Aorta (tissue), 5 donors: ENCODE results near the gene RNF146. TPM values are rescaled to one million over a fixed set of nuclear protein-coding genes. Genes with fewer than 3 reads are reported as not detected.
"Not testable (repeated sequence)": the region's sequence is repeated elsewhere in the genome, so short reads cannot be mapped to it uniquely, and the experiment has no call there.

Experiments used
- ATAC-seq: fragments of 200-7000 bp; cut with Tn5 transposase; one replicate; pipeline ENCODE4 v1.9.1; 2022; ENCODE audit warnings: moderate library complexity; ENCODE audit not compliant: low FRiP score
- DNase-seq, 2 donors: peaks; one replicate each; pipeline ENCODE4 v3.0.0-alpha.2; 2020
- H3K27ac ChIP-seq, 2 donors: one replicate each; pipeline ENCODE4 v1.5.1; 2013; ENCODE audit warnings: low read length in 2 of 2, mild to moderate bottlenecking in 2 of 2, moderate library complexity in 2 of 2, control low read depth in 1 of 2, inconsistent platforms in 1 of 2, low read depth in 1 of 2
- H3K27me3 ChIP-seq, 2 donors: one replicate each; pipeline ENCODE4 v1.6.1; 2013; ENCODE audit warnings: control low read depth in 1 of 2, low read length in 1 of 2, mild to moderate bottlenecking in 1 of 2, moderate library complexity in 1 of 2; ENCODE audit not compliant: insufficient read depth in 2 of 2, control insufficient read depth in 1 of 2
- H3K36me3 ChIP-seq, 2 donors: one replicate each; pipeline ENCODE4 v1.6.1; 2013; ENCODE audit warnings: control low read depth in 1 of 2, low read length in 1 of 2, mild to moderate bottlenecking in 1 of 2; ENCODE audit not compliant: insufficient read depth in 2 of 2, control insufficient read depth in 1 of 2
- H3K4me1 ChIP-seq, 2 donors: one replicate each; pipeline ENCODE4 v1.6.1; 2013; ENCODE audit warnings: low read length in 2 of 2, control low read depth in 1 of 2, mild to moderate bottlenecking in 1 of 2, moderate library complexity in 1 of 2; ENCODE audit not compliant: insufficient read depth in 2 of 2, control insufficient read depth in 1 of 2
- H3K4me3 ChIP-seq, 2 donors: one replicate each; pipeline ENCODE4 v1.5.1; 2013; ENCODE audit warnings: low read length in 2 of 2, control low read depth in 1 of 2, mild to moderate bottlenecking in 1 of 2
- H3K9me3 ChIP-seq: one replicate; pipeline ENCODE4 v1.6.1; 2013; ENCODE audit warnings: mild to moderate bottlenecking, low read length; ENCODE audit not compliant: control insufficient read depth
- WGBS, 2 donors: extraction: QIAGEN DNeasy Blood & Tissue Kit; methylation state at CpG; one replicate each; pipeline ENCODE4 v1.1.7; 2013; 5-methylcytosine and 5-hydroxymethylcytosine counted together
- intact Hi-C, 2 donors: fragments of 100-400 bp; cut with DNase I; formaldehyde crosslinking; loops; one replicate each; pipeline versions ENCODE4 v1.14.2 to v1.15.0; 2022
- polyA plus RNA-seq, 2 donors: library from polyadenylated mRNA; stranded (reverse); fragments of 200-250 nt; gene quantifications; one replicate each; pipeline ENCODE4 v1.2.3, GENCODE V29; 2013
- total RNA-seq, 2 donors: library from RNA; stranded (reverse); fragmentation: NEBNext Ultra II Directional; extraction: Animal tissue kit (Norgen Biotek cat#: 25700); gene quantifications; one replicate each; pipeline ENCODE4 v1.2.1, GENCODE V29; 2021
- donor health status: healthy with polysubstance abuse.
- donor health status: Bipolar disorder and iron deficiency.
- donor health status: DM: no; HTN: no; CAD: no.
- donor health status: DM: no; HTN: no; CAD: no.
- donor health status: DM: yes; HTN: yes; CAD: no.

Gene RNF146
- total and polyA plus RNA-seq, 4 donors: 60.3 to 65.2 (median 62.3) TPM

GRCh38 chr6:127317388-127318128 is 50.9 kb downstream of the RNF146 start:
- intact Hi-C loops: no loop called here
- Histone ChIP-seq H3K36me3 (no peaks in the 10 kb centered on the region), H3K9me3 (no peaks in the 10 kb centered on the region), H3K27ac (no peak overlapping the region), H3K4me1 (no peaks in the 10 kb centered on the region), H3K27me3 (no peaks in the 10 kb centered on the region), H3K4me3 (no peak overlapping the region)
- WGBS, 2 donors: 78 to 79% methylated on average over 6 of the region's 6 CpGs
- DNase-seq (no peak), ATAC-seq (no peak)

DNA sequence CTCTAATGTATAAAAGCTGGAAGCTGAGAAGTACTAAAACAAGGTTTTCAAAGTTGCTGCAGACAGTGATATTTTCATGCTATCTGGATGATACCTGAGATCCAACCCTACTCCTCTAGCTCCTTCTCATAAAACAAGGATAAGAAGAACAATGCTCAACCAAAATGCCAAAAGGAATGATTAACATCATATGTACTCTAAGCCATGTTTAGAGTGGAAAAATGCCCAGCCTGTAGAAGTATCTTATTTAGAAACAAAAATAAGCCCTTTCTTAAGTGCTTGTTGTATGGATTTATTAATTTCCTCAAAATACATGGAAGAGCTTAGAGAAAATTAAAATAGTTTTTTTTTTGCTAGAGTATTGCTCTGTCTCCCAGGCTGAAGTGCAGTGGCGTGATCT is 53.0 kb downstream of the RNF146 start:
- WGBS, 2 donors: 91 to 100% methylated on average over 1 of the region's 1 CpG
- no peaks in the 10 kb centered on the region for H3K9me3 ChIP-seq
- ATAC-seq: no peak

DNA sequence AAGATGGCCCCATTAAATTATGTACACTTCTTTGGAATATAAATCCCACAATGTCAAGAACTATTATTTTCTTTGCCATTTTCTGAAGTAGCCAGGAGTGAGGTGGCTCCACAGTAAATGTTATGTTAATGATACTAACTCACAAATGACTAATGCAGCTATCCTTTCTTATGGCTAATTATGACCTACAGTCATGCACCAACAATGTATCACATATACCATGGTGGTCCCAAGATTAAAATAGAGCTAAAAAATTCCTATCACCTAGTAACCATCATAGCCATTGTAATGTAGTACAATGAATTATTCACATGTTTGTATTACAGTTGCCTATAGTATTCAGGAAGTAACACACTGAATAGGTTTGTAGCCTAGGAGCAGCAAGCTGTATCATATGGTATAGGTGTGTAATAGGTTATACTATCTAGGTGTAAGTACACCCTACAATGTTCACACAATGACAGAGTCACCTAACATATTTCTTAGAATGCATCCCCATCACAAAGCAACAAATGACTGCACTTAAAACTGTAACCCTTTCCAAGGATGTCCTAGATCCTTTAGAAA is 61.5 kb downstream of the RNF146 start:
- Histone ChIP-seq H3K36me3 (peaks cover 3 to 4% of the 10 kb centered on the region in 2 donors), H3K4me3 (no peak overlapping the region), H3K4me1 (no peaks in the 10 kb centered on the region), H3K27ac (no peak overlapping the region), H3K9me3 (no peaks in the 10 kb centered on the region), H3K27me3 (no peaks in the 10 kb centered on the region)
- ATAC-seq (no peak), DNase-seq (no peak)
- intact Hi-C loops: no loop called here

More for the DNA sequence above, 53.0 kb downstream of the RNF146 start:
- Histone ChIP-seq H3K4me3 (no peak overlapping the region), H3K4me1 (no peaks in the 10 kb centered on the region), H3K27ac (no peak overlapping the region), H3K27me3 (no peaks in the 10 kb centered on the region), H3K36me3 (no peaks in the 10 kb centered on the region)
- no peak for DNase-seq
- intact Hi-C loops: no loop called here

- DNase-seq, H3K4me1 ChIP-seq, H3K4me3 ChIP-seq, H3K36me3 ChIP-seq, ATAC-seq, intact Hi-C loops, H3K27me3 ChIP-seq, H3K27ac ChIP-seq, H3K9me3 ChIP-seq: not testable (repeated sequence)
- WGBS, 2 donors: 65 to 81% methylated on average over 3 of the region's 3 CpGs
Observed at GRCh38 chr6:127331256-127331655, 64.6 kb downstream of the RNF146 start.

DNA sequence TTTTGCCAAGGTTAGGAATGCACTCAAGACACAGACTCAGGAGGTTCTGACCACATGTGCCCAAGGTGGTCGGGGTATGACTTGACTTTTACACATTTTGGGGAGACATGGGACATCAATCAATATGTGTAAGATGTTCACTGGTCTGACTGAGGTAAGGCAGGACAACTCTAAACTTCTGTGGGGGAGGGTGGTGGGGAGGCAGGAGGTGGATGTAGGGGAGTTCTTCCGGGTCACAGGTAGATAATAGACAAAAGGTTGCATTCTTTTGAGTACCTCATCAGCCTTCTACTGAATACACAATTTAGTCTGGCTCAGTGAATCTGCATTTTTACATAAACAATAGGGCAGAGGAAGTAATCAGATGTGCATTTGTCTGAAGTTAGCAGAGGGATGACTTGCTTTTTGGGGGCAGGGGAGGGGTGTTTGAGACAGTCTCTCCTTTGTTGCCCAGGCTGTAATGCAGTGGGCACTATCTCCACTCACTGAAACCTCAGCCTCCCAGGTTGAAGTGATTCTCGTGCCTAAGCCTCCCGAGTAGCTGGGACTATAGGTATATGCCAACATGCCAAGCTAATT is 65.8 kb downstream of the RNF146 start:
- Histone ChIP-seq H3K4me1 (no peaks in the 10 kb centered on the region), H3K27me3 (no peaks in the 10 kb centered on the region), H3K4me3 (no peak overlapping the region), H3K9me3 (no peaks in the 10 kb centered on the region), H3K36me3 (no peaks in the 10 kb centered on the region), H3K27ac (no peak overlapping the region)
- WGBS, 2 donors: 64 to 66% methylated on average over 4 of the region's 4 CpGs
- DNase-seq (no peak), ATAC-seq (no peak)
- intact Hi-C loops: no loop called here

Other genes with a start within 250 kb of the RNF146 start
- 10 to 100 TPM in 1 of 2 donors, 1 to 10 TPM in 1; 5.2 to 12.5 TPM for gene RSPO3, start 148.2 kb upstream of the RNF146 start, total RNA-seq
- gene RSPO3, start 148.2 kb upstream of the RNF146 start, polyA plus RNA-seq: under 1 TPM in 1 of 2 donors, not detected in 1; 0.38 TPM
- gene ECHDC1, start 76.7 kb downstream of the RNF146 start, total RNA-seq: 10 to 100 TPM; 28.2 to 44.0 TPM
- 10 to 100 TPM; 32.8 to 49.0 TPM for gene ECHDC1, start 76.7 kb downstream of the RNF146 start, polyA plus RNA-seq
- 1 to 10 TPM; 1.9 to 6.2 TPM for gene KIAA0408, start 192.5 kb downstream of the RNF146 start, total RNA-seq
- 1 to 10 TPM in 1 of 2 donors, under 1 TPM in 1; 0.63 to 4.2 TPM for gene KIAA0408, start 192.5 kb downstream of the RNF146 start, polyA plus RNA-seq